HepG2 (cell line): Measurements from ENCODE around the gene INSR. TPM values are rescaled to one million over a fixed set of nuclear protein-coding genes. Genes with fewer than 3 reads are reported as not detected.

Experiments
- ARID5B ChIP-seq: IDR thresholded peaks from 2 replicates; pipeline ENCODE4 v1.4.0; 2020; ENCODE audit warnings: mild to moderate bottlenecking, missing genetic modification reagents
- FOXA1 ChIP-seq, 2 experiments: fragments of 450-650 bp in 1 of 2; sonication (generic) in 1 of 2; formaldehyde crosslinking in 1 of 2; IDR thresholded peaks; 2 replicates each; pipeline versions ENCODE4 v1.4.0 to v1.6.1; 2016 to 2020; ENCODE audit warnings: missing genetic modification reagents in 1 of 2
- FOXA3 ChIP-seq: IDR thresholded peaks from 2 replicates; pipeline ENCODE4 v1.6.1; 2016; ENCODE audit warnings: missing genetic modification reagents, missing compliant biosample characterization
- HDAC2 ChIP-seq: sonication (generic); formaldehyde crosslinking; IDR thresholded peaks from 2 replicates; pipeline ENCODE4 v1.4.0; 2020; ENCODE audit warnings: missing genetic modification reagents
- HNF1B ChIP-seq: sonication (generic); formaldehyde crosslinking; IDR thresholded peaks from 2 replicates; pipeline ENCODE4 v1.5.1; 2020; ENCODE audit warnings: mild to moderate bottlenecking, moderate library complexity, missing genetic modification reagents
- MLX ChIP-seq: IDR thresholded peaks from 2 replicates; pipeline ENCODE4 v1.6.1; 2016
- NCOR1 ChIP-seq: fragments of 200-600 bp; sonication (generic); IDR thresholded peaks from 2 replicates; pipeline ENCODE4 v1.7.0; 2017; ENCODE audit warnings: antibody characterized with exemption, low read length, borderline replicate concordance
- PBX2 ChIP-seq: IDR thresholded peaks from 2 replicates; pipeline ENCODE4 v1.6.1; 2016; ENCODE audit warnings: control low read depth
- RFX5 ChIP-seq: IDR thresholded peaks from 2 replicates; pipeline ENCODE4 v1.6.1; 2011; ENCODE audit warnings: low read depth, low read length, improper control_type of control experiment
- ZFP36L1 ChIP-seq: sonication (generic); formaldehyde crosslinking; IDR thresholded peaks from 2 replicates; pipeline ENCODE4 v1.8.0; 2022; ENCODE audit warnings: mild to moderate bottlenecking, missing genetic modification reagents, moderate library complexity
- ZNF12 ChIP-seq: sonication (generic); formaldehyde crosslinking; IDR thresholded peaks from 2 replicates; pipeline ENCODE4 v1.5.0; 2020; ENCODE audit warnings: missing genetic modification reagents
- ZNF207 ChIP-seq: fragments of 450-650 bp; IDR thresholded peaks from 2 replicates; pipeline ENCODE4 v1.6.1; 2016; ENCODE audit warnings: antibody characterized with exemption, borderline replicate concordance
- ZNF383 ChIP-seq: sonication (generic); formaldehyde crosslinking; IDR thresholded peaks from 2 replicates; pipeline ENCODE4 v1.4.0; 2020; ENCODE audit warnings: missing genetic modification reagents, mild to moderate bottlenecking, borderline replicate concordance
- ZNF609 ChIP-seq: sonication (generic); formaldehyde crosslinking; IDR thresholded peaks from 2 replicates; pipeline ENCODE4 v1.4.0; 2020; ENCODE audit warnings: mild to moderate bottlenecking, missing genetic modification reagents, borderline replicate concordance
- ZNF615 ChIP-seq: sonication (generic); formaldehyde crosslinking; IDR thresholded peaks from 2 replicates; pipeline ENCODE4 v1.5.0; 2020; ENCODE audit warnings: mild to moderate bottlenecking, missing genetic modification reagents, borderline replicate concordance
- polyA plus RNA-seq, 8 experiments: library from polyadenylated mRNA; depleted of rRNA in 3 of 8; stranded (reverse) in 7 of 8; unstranded in 1 of 8; fragments of >200 nt; fragmentation: Illumina TruSeq in 4 of 8; extraction: Trizol in 4 of 8; gene quantifications; 2 replicates each; pipeline versions ENCODE4 v1.2.1 to v1.2.3, GENCODE V29; 2011 to 2016; ENCODE audit warnings: low read depth in 4 of 8, missing spikeins in 1 of 8, mixed read lengths in 1 of 8; ENCODE audit not compliant: insufficient read depth in 1 of 8
- total RNA-seq, 5 experiments: library from RNA; depleted of rRNA; stranded (reverse); fragments of >200 nt; fragmentation: Illumina TruSeq; extraction: Trizol; gene quantifications; 2 replicates each; pipeline ENCODE4 v1.2.3, GENCODE V29; 2016; ENCODE audit warnings: low read depth in 1 of 5

INSR gene
- total and polyA plus RNA-seq, 2 of the 13 experiments (the other 11 are each of a cell fraction or from before 2014, with no cell fraction given): 24.2 to 29.8 TPM

GRCh38 chr19:7199613-7200533 is 94.3 kb downstream of the INSR start (continued):
- TF ChIP-seq FOXA3 (CRISPR knock-in tag): peak; percentile 61
- no peak for TF ChIP-seq ZNF383 (CRISPR knock-in tag)
- peak; percentile 62 for TF ChIP-seq ARID5B (CRISPR knock-in tag)
- TF ChIP-seq ZNF12 (CRISPR knock-in tag): 0 out of 2 replicates have a peak, but pooled peaks have one; percentile 39
- no peak for TF ChIP-seq PBX2
- TF ChIP-seq MLX (CRISPR knock-in tag): peak; percentile 51; the same call in 1 of the 2 replicates
- TF ChIP-seq HDAC2 (CRISPR knock-in tag): peak; percentile 50; the same call in 1 of the 2 replicates
- no peak for TF ChIP-seq RFX5
- TF ChIP-seq HNF1B (CRISPR knock-in tag): peak; percentile 80
- TF ChIP-seq ZFP36L1 (CRISPR knock-in tag): peak; percentile 56; the same call in 1 of the 2 replicates
- TF ChIP-seq ZNF207: no peak
- TF ChIP-seq NCOR1: peak; percentile 83
- TF ChIP-seq ZNF615 (CRISPR knock-in tag): 0 out of 2 replicates have a peak, but pooled peaks have one; percentile 72
- TF ChIP-seq FOXA1 (IDR thresholded peaks at IDR 0.05): no peak
- TF ChIP-seq FOXA1 (CRISPR knock-in tag; IDR thresholded peaks at IDR 0.05): 0 out of 2 replicates have a peak, but pooled peaks have one; percentile 9
- peak; percentile 63; the same call in 1 of the 2 replicates for TF ChIP-seq ZNF609
